22Rv1 (cell line): ENCODE results near the gene ASB4.

ENCODE experiments used
- ZFX ChIP-seq: fragments of 450-650 bp; IDR thresholded peaks from 2 replicates; pipeline ENCODE4 v1.6.1; 2017; ENCODE audit warnings: antibody characterized with exemption, borderline replicate concordance
- TF ChIP-seq, protein P1 (sequence below): fragments of 450-650 bp; IDR thresholded peaks from 2 replicates; pipeline ENCODE4 v1.5.1; 2017; ENCODE audit warnings: mild to moderate bottlenecking

DNA sequence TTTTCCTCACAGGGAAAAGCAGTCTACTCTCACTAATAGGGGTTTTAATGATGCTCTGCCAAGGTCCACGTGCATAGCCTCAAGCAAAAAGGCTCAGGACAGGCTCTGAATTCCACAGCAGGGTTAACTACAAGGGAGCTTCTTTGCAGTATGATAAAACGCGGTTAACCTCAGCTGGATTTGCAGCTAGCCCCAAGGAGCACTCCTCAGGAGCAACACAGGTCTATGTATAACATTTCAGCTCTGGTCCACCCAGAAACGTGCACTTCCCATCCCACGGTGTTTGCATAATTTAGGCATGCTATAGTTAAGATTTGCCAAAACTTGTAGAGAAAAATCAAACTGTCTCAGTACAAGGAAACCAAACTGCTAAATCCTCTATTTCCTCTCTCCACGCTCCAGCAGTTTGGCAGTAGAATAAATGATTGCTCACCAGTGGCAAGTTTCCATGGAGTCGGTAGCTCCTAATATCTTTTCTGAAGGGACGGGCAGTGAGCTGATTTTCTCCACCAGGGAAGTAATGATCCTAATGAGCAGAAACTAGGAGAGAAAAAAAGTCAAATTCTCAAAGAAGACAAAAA is 13.1 kb upstream of the ASB4 start:
- TF ChIP-seq, protein P1, sequence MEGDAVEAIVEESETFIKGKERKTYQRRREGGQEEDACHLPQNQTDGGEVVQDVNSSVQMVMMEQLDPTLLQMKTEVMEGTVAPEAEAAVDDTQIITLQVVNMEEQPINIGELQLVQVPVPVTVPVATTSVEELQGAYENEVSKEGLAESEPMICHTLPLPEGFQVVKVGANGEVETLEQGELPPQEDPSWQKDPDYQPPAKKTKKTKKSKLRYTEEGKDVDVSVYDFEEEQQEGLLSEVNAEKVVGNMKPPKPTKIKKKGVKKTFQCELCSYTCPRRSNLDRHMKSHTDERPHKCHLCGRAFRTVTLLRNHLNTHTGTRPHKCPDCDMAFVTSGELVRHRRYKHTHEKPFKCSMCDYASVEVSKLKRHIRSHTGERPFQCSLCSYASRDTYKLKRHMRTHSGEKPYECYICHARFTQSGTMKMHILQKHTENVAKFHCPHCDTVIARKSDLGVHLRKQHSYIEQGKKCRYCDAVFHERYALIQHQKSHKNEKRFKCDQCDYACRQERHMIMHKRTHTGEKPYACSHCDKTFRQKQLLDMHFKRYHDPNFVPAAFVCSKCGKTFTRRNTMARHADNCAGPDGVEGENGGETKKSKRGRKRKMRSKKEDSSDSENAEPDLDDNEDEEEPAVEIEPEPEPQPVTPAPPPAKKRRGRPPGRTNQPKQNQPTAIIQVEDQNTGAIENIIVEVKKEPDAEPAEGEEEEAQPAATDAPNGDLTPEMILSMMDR: no peak
- no peak for TF ChIP-seq ZFX
